Suprapubic skin (tissue), 3 donors: ENCODE results near the gene PRR23E.

Experiments
- CTCF ChIP-seq, 2 donors: fragments of 200-600 bp in 1 of 2; fragments of 450-650 bp in 1 of 2; sonication (generic) in 1 of 2; IDR thresholded peaks; one replicate each; pipeline ENCODE4 v1.5.1; 2016 to 2019; ENCODE audit warnings: antibody characterized with exemption in 2 of 2, mild to moderate bottlenecking in 1 of 2, moderate library complexity in 1 of 2
- POLR2A ChIP-seq, 2 donors: fragments of 450-650 bp; IDR thresholded peaks; one replicate each; pipeline ENCODE4 v1.6.1; 2017; ENCODE audit warnings: antibody characterized with exemption in 2 of 2, mild to moderate bottlenecking in 2 of 2, moderate library complexity in 2 of 2

GRCh38 chr3:127184870-127185216, 8.1 kb upstream of the PRR23E start:
- TF ChIP-seq CTCF (IDR thresholded peaks at IDR 0.05) (no peak), POLR2A (IDR thresholded peaks at IDR 0.05) (no peak)
